HCT116 (cell line): ENCODE measurements around the gene MICU2. TPM values are rescaled to one million over a fixed set of nuclear protein-coding genes. Genes with fewer than 3 reads are reported as not detected.

ENCODE experiments used
- ATAC-seq: fragments of 200-7000 bp; cut with Tn5 transposase; 2 replicates; pipeline ENCODE4 v1.9.1; 2020; ENCODE audit warnings: mild to moderate bottlenecking, moderate library complexity
- BruUV-seq: library from RNA; stranded (reverse); fragments of 400-500 nt; replicated peaks from 2 replicates; lab custom pipeline; 2021; lab: Mats Ljungman, UMichigan
- CTCF ChIA-PET: fragments of 300-600 bp; sonication (Branson Sonifier 250); formaldehyde crosslinking; loops from one replicate; lab custom pipeline; 2021; ENCODE audit warnings: antibody characterized with exemption; lab: Charles Lee
- POLR2A ChIA-PET: fragments of 300-600, 350-600 bp; sonication (Branson Sonifier 250); formaldehyde crosslinking; loops from one replicate; lab custom pipeline; 2021; ENCODE audit warnings: antibody characterized with exemption; lab: Charles Lee
- RAD21 ChIA-PET, 2 experiments: fragments of 300-600 bp; sonication (Branson Sonifier 250); formaldehyde crosslinking; loops; one replicate each; lab custom pipeline; 2023; ENCODE audit warnings: low total read pairs in 2 of 2; ENCODE audit not compliant: uncharacterized antibody in 2 of 2, unreplicated experiment in 2 of 2, low non-redundant PET in 1 of 2; lab: Charles Lee
- DNase-seq: peaks from one replicate; pipeline ENCODE4 v3.0.0-alpha.2; 2010; ENCODE audit warnings: low read depth, low spot score
- H2AFZ ChIP-seq: fragments of 200-600 bp; shearing (Covaris generic), sonication (generic); 2 replicates; pipeline ENCODE4 v1.6.1; 2017; ENCODE audit warnings: low read depth, mixed run types, mixed read lengths, antibody characterized with exemption, low read length; ENCODE audit not compliant: poor library complexity, severe bottlenecking
- H3K27ac ChIP-seq: 2 replicates; pipeline ENCODE4 v1.5.1; 2012; ENCODE audit warnings: low read depth, low read length
- H3K27me3 ChIP-seq: fragments of 200-600 bp; sonication (generic); 2 replicates; pipeline ENCODE4 v1.6.1; 2016; ENCODE audit warnings: mixed run types, low read length, mixed read lengths; ENCODE audit not compliant: insufficient read depth
- H3K36me3 ChIP-seq, 2 experiments: fragments of 200-500 bp in 1 of 2; fragments of 200-600 bp in 1 of 2; sonication (Bioruptor generic) in 1 of 2; sonication (generic) in 1 of 2; 2 replicates each; pipeline versions ENCODE4 v1.5.1 to v1.6.1; 2014 to 2016; ENCODE audit warnings: low read length in 2 of 2, inconsistent platforms in 1 of 2, mixed read lengths in 1 of 2, mixed run types in 1 of 2; ENCODE audit not compliant: insufficient read depth in 2 of 2, control insufficient read depth in 1 of 2
- H3K4me1 ChIP-seq, 2 experiments: fragments of 200-600 bp in 1 of 2; sonication (generic) in 1 of 2; 2 replicates each; pipeline versions ENCODE4 v1.5.1 to v1.6.1; 2012 to 2017; ENCODE audit warnings: low read length in 2 of 2, inconsistent platforms in 1 of 2, mild to moderate bottlenecking in 1 of 2, mixed read lengths in 1 of 2, mixed run types in 1 of 2, moderate library complexity in 1 of 2; ENCODE audit not compliant: insufficient read depth in 2 of 2, control insufficient read depth in 1 of 2
- H3K4me2 ChIP-seq: fragments of 200-600 bp; sonication (generic); 2 replicates; pipeline ENCODE4 v1.6.1; 2017; ENCODE audit warnings: mixed run types, low read length, mixed read lengths
- H3K4me3 ChIP-seq, 2 experiments: fragments of 200-600 bp in 1 of 2; sonication (generic) in 1 of 2; replicated peaks in 1 of 2; 2 replicates each; pipeline ENCODE4 v1.5.1; 2011 to 2016; ENCODE audit warnings: low read length in 2 of 2, control low read depth in 1 of 2, low read depth in 1 of 2, mild to moderate bottlenecking in 1 of 2, mixed read lengths in 1 of 2, mixed run types in 1 of 2
- H3K79me2 ChIP-seq: fragments of 200-600 bp; sonication (generic); 2 replicates; pipeline ENCODE4 v1.6.1; 2017; ENCODE audit warnings: mild to moderate bottlenecking, mixed run types, low read length, moderate library complexity, mixed read lengths; ENCODE audit not compliant: insufficient read depth
- H3K9ac ChIP-seq: fragments of 200-600 bp; sonication (generic); 2 replicates; pipeline ENCODE4 v1.6.1; 2016; ENCODE audit warnings: low read length, mixed read lengths
- H3K9me2 ChIP-seq: fragments of 200-600 bp; sonication (generic), shearing (Covaris generic); 2 replicates; pipeline ENCODE4 v1.6.1; 2017; ENCODE audit warnings: mixed run types, mild to moderate bottlenecking, moderate library complexity; ENCODE audit not compliant: insufficient read depth
- H3K9me3 ChIP-seq, 2 experiments: fragments of 200-500 bp in 1 of 2; fragments of 200-600 bp in 1 of 2; sonication (Bioruptor generic) in 1 of 2; sonication (generic) in 1 of 2; 2 replicates each; pipeline ENCODE4 v1.6.1; 2014 to 2017; ENCODE audit warnings: low read length in 2 of 2, mixed read lengths in 2 of 2, inconsistent platforms in 1 of 2, low read depth in 1 of 2, mild to moderate bottlenecking in 1 of 2, mixed run types in 1 of 2, moderate library complexity in 1 of 2; ENCODE audit not compliant: control insufficient read depth in 1 of 2, insufficient read depth in 1 of 2
- H4K20me1 ChIP-seq: fragments of 200-600 bp; sonication (generic), shearing (Covaris generic); 2 replicates; pipeline ENCODE4 v1.6.1; 2017; ENCODE audit warnings: mixed run types, mild to moderate bottlenecking, moderate library complexity; ENCODE audit not compliant: insufficient read depth
- CEBPB ChIP-seq: IDR thresholded peaks from 2 replicates; pipeline ENCODE4 v1.6.1; 2012; ENCODE audit warnings: low read depth
- EGR1 ChIP-seq: IDR thresholded peaks from 2 replicates; pipeline ENCODE4 v1.6.1; 2012; ENCODE audit warnings: low read depth
- EZH2 ChIP-seq: fragments of 200-600 bp; sonication (generic); IDR thresholded peaks from 2 replicates; pipeline ENCODE4 v1.6.1; 2017; ENCODE audit warnings: antibody characterized with exemption, mixed run types
- FOSL1 ChIP-seq: IDR thresholded peaks from 2 replicates; pipeline ENCODE4 v1.6.1; 2012; ENCODE audit warnings: low read depth
- JUND ChIP-seq: IDR thresholded peaks from 2 replicates; pipeline ENCODE4 v1.6.1; 2012
- RAD21 ChIP-seq: IDR thresholded peaks from 2 replicates; pipeline ENCODE4 v1.6.1; 2012; ENCODE audit warnings: low read depth, mild to moderate bottlenecking
- SIN3A ChIP-seq: IDR thresholded peaks from 2 replicates; pipeline ENCODE4 v1.6.1; 2012; ENCODE audit warnings: low read depth
- SP1 ChIP-seq: IDR thresholded peaks from 2 replicates; pipeline ENCODE4 v1.6.1; 2012; ENCODE audit warnings: low read depth
- ZFX ChIP-seq: fragments of 450-650 bp; IDR thresholded peaks from 2 replicates; pipeline ENCODE4 v1.6.1; 2017
- ZNF274 ChIP-seq: fragments of 200-500 bp; sonication (Bioruptor generic); IDR thresholded peaks from 2 replicates; pipeline ENCODE4 v1.6.1; 2014; ENCODE audit warnings: mild to moderate bottlenecking, low read depth, low read length, inconsistent platforms
- intact Hi-C: fragments of 100-400 bp; cut with micrococcal nuclease; formaldehyde crosslinking; loops from 2 replicates; pipeline ENCODE4 v1.10.0; 2022
- total RNA-seq: library from RNA; stranded (reverse); gene quantifications from one replicate; pipeline ENCODE4 v1.2.1, GENCODE V29; 2021; ENCODE audit not compliant: unreplicated experiment
- TF ChIP-seq, protein P1 (sequence below): IDR thresholded peaks from 2 replicates; pipeline ENCODE4 v1.6.1; 2012
- TF ChIP-seq, protein P2 (sequence below): IDR thresholded peaks from 2 replicates; pipeline ENCODE4 v1.6.1; 2012; ENCODE audit warnings: low read depth

Gene MICU2
- total RNA-seq, 1 experiment from 2014 or later = 41.0 TPM

DNA sequence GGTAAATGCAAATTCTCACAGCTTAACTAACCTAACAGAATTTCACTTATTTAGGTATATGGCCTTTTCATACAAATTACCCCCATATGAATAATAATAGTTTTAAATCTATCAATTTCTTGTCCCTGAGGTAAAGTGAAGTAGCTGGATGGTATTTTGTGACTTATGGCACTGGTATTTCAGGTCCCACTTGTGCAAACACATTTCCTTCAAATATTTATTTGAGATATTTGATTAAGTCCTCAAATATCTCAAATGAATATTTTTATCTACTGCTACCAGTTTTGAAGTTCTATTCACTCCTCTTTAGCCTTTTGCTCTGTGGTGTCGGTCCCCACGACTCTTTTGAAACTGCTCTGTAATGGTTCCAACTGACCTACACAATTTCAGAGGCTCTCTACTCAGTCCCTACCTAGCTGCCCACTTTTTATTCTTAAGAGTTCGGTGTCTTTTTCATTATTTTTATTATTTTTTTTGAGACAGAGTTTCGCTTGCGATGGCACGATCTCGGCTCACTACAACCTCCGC, 85.3 kb downstream of the MICU2 start:
- H3K9me3 ChIP-seq = no peaks in the 10 kb centered on the region
- no peaks in the 10 kb centered on the region for H3K79me2 ChIP-seq
- no peaks in the 10 kb centered on the region for H3K9me2 ChIP-seq
- no peak for DNase-seq
- H3K27me3 ChIP-seq = no peaks in the 10 kb centered on the region
- H3K4me1 ChIP-seq = no peaks in the 10 kb centered on the region
- no peak overlapping the region for H3K4me3 ChIP-seq
- no peak for ATAC-seq
- BruUV-seq = no TSS peak
- no peak overlapping the region for H3K27ac ChIP-seq
- intact Hi-C loops = no loop called here
- peaks cover 0 to 5% of the 10 kb centered on the region in 2 experiments; a peak in 2 of 4 replicates for H3K36me3 ChIP-seq
- H3K9ac ChIP-seq = no peak overlapping the region
- no peak overlapping the region for H2AFZ ChIP-seq
- ChIA-PET CTCF (interaction anchor here (1.2 kb wide), 1 partner anchor 39 kb away, joined by 3 read pairs; no protein-coding TSS in a partner anchor), RAD21 (no interaction called here), POLR2A (no interaction called here)
- no peak overlapping the region for H3K4me2 ChIP-seq
- H4K20me1 ChIP-seq = no peaks in the 10 kb centered on the region
- no peak for TF ChIP-seq ZNF274
- no peak for TF ChIP-seq CEBPB
- no peak for TF ChIP-seq EZH2
- no peak for TF ChIP-seq FOSL1
- no peak for TF ChIP-seq EGR1

DNA sequence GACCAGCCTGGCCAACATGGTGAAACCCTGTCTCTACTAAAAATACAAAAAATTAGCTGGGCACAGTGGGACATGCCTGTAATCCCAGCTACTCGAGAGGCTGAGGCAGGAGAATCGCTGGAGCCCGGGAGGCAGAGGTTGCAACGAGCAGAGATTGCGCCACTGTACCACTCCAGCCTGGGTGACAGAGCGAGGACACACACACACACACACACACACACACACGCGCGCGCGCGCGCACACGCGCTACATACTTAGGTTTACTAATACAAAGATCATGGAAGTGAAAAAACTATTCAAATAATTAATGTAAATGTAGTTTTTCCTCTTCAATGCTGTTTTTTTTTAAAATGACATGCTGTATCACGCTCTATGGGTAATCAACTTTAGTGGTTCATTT, 86.4 kb downstream of the MICU2 start:
- Histone ChIP-seq H3K27ac (no peak overlapping the region), H3K9ac (no peak overlapping the region), H2AFZ (no peak overlapping the region), H3K4me1 (no peaks in the 10 kb centered on the region), H3K79me2 (no peaks in the 10 kb centered on the region), H3K4me2 (no peak overlapping the region), H3K36me3 (peaks cover 0 to 5% of the 10 kb centered on the region in 2 experiments; a peak in 2 of 4 replicates), H3K27me3 (no peaks in the 10 kb centered on the region), H4K20me1 (no peaks in the 10 kb centered on the region), H3K4me3 (no peak overlapping the region), H3K9me3 (no peaks in the 10 kb centered on the region), H3K9me2 (no peaks in the 10 kb centered on the region)
- ChIA-PET POLR2A (no interaction called here), RAD21 (no interaction called here), CTCF (interaction anchor here (1.2 kb wide), 1 partner anchor 40 kb away, joined by 3 read pairs; no protein-coding TSS in a partner anchor)
- no TSS peak for BruUV-seq
- DNase-seq (no peak), ATAC-seq (no peak)
- TF ChIP-seq RAD21 = no peak
- no peak for TF ChIP-seq JUND
- no peak for TF ChIP-seq EGR1
- TF ChIP-seq, protein P1, sequence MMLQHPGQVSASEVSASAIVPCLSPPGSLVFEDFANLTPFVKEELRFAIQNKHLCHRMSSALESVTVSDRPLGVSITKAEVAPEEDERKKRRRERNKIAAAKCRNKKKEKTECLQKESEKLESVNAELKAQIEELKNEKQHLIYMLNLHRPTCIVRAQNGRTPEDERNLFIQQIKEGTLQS = no peak
- TF ChIP-seq, protein P2, sequence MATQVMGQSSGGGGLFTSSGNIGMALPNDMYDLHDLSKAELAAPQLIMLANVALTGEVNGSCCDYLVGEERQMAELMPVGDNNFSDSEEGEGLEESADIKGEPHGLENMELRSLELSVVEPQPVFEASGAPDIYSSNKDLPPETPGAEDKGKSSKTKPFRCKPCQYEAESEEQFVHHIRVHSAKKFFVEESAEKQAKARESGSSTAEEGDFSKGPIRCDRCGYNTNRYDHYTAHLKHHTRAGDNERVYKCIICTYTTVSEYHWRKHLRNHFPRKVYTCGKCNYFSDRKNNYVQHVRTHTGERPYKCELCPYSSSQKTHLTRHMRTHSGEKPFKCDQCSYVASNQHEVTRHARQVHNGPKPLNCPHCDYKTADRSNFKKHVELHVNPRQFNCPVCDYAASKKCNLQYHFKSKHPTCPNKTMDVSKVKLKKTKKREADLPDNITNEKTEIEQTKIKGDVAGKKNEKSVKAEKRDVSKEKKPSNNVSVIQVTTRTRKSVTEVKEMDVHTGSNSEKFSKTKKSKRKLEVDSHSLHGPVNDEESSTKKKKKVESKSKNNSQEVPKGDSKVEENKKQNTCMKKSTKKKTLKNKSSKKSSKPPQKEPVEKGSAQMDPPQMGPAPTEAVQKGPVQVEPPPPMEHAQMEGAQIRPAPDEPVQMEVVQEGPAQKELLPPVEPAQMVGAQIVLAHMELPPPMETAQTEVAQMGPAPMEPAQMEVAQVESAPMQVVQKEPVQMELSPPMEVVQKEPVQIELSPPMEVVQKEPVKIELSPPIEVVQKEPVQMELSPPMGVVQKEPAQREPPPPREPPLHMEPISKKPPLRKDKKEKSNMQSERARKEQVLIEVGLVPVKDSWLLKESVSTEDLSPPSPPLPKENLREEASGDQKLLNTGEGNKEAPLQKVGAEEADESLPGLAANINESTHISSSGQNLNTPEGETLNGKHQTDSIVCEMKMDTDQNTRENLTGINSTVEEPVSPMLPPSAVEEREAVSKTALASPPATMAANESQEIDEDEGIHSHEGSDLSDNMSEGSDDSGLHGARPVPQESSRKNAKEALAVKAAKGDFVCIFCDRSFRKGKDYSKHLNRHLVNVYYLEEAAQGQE = no peak
- TF ChIP-seq FOSL1 = no peak
- no peak for TF ChIP-seq SIN3A
- TF ChIP-seq SP1 = no peak
- TF ChIP-seq ZFX = no peak
- no peak for TF ChIP-seq EZH2
- intact Hi-C loops = no loop called here
